ENCODE measurements around the gene HMG20B.

DNA sequence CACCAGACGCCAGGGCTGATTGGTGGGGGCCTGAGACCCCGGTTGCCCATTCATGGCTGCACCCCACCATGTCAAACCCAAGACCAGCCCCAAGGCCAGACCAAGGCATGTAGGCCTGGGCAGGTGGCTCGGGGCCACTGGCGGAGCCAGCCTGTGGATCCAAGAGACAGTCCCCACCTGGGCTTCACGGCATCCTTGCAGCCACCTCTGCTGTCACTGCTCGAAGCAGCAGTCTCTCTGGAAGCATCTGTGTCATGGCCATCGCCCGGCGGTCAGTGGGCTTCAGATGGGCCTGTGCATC lies 37.6 kb upstream of the HMG20B start:
- no peak for TF ChIP-seq CTCF (conservative IDR thresholded peaks at IDR 0.05; ENCODE audit: low read depth, low read length)
- TF ChIP-seq EZH2 (IDR thresholded peaks at IDR 0.05; ENCODE audit: low read length, unreplicated experiment): no peak

Measured in PC-3 (cell line).